IPS-NIHi7 (cell line): ENCODE measurements around the gene AHDC1.
"Not testable (repeated sequence)": the region's sequence is repeated elsewhere in the genome, so short reads cannot be mapped to it uniquely, and the experiment has no call there.

ENCODE experiments used
- DNase-seq: peaks from one replicate; pipeline ENCODE4 v3.0.0; 2012; ENCODE audit warnings: mixed read lengths; ENCODE audit errors: extremely low spot score

Gene AHDC1

DNA sequence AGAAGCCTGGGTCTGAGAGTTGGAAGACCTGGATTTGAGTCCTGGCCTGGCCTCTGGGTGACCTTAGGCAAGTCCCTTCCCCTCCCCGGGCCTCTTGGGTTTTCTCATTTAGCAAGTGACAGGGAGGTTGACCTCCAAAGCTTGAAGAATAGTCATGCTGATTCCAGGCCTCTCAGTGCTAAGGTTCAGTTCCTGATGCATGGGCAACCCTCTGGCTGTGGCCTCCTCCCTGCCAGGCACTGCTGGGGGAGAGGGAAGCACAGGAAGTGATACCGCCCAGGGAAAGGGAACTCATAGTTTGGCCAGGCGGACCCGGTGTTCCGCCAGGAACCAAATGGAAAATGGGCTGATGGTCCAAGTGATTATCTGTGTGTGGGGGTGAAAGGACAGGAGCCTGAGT lies 90.4 kb downstream of the AHDC1 start:
- no peak for DNase-seq

DNA sequence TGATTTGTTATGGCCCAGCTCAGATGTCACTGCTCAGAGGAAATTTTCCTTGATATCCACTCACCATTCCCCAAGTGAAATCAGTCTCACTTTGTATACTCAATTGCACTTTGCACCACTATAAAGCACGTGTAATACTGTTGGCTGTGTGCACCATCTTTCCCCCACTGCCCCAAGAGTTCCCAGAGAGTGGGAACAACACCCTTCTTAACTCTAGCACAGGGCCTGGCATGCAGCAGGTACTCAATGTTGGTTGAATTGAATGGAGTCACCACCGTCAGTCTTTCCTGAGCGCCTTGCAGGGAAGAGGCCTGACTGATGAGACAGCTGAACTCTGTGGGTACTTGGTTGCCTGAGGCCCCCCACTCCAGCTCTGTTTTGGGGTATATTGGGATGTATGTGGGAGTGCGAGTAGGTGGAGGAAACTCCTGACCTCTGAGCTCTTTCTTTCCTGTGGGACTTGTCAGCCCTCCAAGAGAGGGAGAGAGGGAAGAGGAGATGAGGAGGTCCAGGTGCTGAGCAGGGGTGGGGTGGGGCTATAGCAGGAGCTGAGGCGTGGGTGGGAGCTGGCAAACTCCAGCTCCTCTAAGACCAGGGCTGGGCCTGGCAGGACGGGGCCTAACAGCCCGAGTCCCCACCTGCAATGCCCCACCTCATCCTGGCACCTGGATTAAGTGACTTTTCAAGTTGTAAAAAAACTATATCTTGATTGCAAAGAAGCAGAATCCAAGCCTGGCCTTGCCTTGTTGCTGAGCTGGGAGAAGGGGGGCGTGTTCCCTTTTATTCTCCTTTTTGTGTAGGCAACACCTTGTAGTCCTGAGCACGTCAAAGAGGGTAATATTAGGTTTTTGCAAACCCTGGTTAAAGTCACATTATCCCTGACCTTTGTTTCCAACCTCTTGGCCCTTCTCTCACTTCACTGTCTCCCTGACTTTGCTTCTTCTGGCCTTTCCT lies 94.5 kb downstream of the AHDC1 start:
- no peak for DNase-seq

DNA sequence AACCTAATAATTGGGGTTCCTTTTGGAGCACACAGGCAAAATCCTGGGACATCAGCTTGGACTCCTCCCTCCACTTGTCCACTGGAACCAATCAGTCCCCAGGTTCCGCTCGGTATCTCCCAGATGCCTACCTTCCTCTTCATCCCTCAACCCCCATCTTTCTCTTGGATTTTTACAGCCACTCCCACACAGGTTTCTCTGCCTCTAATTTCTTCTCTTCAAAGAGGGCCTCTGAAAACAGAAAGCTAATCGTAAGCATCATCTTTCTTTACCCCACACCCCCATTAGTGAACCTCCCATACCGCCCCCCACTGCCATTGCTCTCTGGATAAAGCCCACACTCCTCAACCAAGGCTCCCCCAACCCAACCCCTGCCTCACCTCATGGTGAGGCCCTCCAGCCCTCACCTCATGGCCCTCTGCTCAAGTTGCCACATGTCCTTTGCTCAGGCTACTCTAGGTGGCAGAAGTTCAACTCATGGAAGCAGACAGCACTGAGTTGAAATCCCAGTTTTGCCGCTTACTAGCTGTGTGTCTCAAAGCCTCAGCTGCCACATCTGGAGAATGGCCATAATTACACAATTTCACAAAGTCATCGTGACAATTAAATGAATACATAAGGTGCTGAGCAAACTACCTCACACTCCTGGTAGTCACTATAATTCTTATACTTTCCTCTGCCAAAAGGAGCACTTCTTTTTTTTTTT lies 95.8 kb downstream of the AHDC1 start:
- DNase-seq: peak; percentile 53

DNA sequence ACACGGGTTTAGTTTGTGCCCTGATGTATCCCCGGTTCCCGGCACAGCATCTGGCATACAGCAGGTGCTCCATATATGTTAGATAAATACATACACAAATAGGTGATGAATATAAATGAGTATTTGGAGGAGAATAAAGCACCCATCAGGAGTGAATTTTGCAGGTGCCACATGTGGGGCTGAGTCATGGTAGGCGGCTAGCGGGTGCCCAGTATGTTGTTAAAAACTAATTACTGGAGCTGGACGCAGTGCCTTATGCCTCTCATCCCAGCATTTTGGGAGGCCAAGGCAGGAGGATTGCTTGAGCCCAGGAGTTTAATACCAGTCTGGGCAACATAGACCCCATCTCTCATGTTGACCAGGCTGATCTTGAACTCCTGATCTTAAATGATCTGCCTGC lies 97.2 kb downstream of the AHDC1 start:
- no peak for DNase-seq

DNA sequence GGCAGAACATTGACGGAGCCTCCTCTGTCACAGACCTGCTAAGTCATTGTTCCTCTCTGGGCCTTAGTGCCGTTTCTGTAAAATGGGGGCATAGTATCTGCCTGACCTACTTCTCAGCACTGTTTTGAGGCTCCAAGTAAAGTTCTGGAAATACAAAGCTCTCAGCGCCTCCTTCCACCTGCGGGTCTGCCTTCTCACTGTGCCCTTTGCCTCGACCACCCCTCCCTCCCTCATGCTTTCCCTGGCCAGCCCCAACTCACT lies 98.6 kb downstream of the AHDC1 start:
- no peak for DNase-seq

DNA sequence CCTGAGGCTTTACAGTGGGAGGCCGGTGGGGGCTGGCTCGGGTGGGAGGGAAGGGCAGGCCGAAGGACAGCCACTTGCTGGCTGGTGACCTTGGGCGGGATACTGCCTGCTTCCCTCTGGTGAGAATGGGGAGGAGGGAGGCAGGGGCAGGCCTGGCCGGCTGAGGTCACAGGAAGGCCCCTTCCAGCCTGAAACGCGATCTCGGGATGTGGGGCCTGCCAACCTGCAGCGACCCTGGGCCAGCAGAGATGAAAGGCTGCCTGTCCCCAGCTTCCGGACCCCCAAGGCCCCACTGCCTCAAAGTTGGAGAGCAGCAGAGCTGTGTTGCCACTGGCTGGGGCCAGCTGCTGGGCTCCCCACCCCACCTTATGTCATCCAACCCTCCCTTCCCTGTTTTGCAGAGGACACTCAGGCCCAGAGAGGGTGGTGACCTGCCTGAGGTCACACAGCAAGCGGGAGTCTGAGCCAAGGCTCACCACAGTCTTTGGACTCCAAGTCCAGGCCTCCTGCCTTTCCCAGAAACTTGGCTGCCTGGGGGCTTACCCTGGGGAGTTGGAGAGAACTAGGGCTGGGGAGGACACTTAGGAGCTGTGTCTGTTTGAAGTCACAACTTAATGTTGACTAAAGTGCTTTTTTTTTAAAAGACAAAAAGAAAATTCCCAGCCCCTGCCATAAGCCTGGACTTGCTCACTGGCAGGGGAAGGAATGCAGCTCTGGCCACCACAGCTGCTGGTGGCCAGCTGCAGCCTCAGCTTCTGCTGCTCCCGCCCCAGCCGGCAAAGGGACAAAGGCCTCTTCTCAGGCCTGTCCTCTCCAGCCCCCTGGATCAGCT lies 99.1 kb downstream of the AHDC1 start:
- peak; percentile 78 for DNase-seq

DNA sequence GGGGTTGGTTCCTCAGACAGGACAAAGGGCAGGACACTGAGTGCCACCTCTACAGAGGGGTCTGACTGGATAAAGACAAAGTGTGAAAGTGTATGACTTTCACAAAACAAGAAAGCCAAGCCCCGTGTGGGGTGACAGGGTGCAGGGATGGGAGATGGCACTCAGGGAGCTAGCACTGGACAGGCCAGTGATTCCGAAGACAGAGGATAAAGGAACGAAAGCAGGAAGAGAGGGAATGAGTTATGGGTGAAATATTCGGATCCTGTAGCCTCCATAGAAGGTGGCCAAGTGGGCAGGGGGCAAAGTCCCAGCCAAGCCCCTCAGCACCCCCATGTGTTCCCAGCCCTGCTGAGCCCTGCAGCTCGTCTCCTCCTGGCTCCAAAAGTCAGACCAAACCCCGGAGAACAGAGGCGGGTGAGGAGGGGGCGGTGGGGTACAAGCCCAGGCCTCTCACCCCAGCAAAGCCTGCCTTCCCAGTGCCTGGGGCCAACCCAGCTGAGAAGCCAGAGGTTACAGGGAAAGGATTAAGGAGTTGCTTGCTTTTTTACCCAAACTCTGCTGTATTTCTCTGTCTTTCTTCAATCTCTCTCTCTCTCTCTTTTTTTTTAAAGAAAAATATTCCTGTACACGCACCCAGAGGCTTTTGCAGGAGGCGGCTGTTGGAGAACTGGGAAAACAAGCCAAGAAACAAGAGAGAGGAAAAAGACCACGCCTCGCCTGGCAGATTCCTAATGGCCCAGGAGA lies 99.9 kb downstream of the AHDC1 start:
- DNase-seq: no peak

DNA sequence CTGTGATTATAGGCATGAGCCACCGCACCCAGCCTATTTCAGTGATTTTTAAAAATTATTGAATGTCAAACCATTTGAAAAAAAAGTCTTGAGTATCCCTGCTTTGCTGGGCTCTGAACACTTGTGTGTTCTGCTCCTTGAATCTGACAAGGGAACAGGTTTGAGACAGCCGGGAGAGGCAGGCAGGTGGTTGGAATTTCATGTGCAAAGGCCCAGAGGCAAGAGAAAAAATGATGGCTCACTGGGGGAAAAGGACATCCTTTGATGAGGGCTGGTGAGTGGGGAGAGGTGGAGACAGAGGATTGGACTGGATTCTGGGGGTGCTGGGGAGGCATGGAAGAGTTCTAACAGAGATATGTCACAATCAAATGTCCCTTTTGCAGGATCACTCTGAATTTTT lies 100.9 kb downstream of the AHDC1 start:
- DNase-seq: no peak

DNA sequence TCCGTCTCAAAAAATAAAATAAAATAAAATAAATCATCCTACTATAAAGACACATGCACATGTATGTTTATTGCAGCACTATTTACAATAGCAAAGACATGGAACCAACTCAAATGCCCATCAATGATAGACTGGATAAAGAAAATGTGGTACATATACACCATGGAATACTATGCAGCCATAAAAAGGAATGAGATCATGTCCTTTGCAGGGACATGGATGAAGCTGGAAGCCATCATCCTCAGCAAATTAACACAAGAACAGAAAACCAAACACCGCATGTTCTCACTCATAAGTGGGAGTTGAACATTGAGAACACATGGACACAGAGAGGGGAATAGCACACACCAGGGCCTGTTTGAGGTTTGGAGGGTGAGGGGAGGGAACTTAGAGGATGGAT lies 102.8 kb downstream of the AHDC1 start:
- DNase-seq: not testable (repeated sequence)

DNA sequence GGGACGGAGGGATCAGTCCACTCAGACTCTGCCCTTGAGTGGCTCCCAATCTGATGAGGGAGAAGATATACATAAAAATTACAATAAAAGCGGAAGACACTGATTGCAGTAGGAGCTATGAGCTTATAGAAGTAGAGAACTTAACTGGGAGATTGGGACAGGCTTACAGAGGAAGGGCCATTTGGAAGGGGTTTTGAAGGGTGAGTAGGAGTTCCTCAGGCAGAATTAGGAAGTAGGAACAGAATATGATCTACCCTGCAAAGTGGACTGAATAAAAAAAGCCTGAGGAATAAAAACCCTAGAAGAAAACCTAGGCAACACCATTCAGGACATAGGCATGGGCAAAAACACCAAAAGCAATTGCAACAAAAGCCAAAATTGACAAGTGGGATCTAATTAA lies 104.8 kb downstream of the AHDC1 start:
- DNase-seq: no peak

DNA sequence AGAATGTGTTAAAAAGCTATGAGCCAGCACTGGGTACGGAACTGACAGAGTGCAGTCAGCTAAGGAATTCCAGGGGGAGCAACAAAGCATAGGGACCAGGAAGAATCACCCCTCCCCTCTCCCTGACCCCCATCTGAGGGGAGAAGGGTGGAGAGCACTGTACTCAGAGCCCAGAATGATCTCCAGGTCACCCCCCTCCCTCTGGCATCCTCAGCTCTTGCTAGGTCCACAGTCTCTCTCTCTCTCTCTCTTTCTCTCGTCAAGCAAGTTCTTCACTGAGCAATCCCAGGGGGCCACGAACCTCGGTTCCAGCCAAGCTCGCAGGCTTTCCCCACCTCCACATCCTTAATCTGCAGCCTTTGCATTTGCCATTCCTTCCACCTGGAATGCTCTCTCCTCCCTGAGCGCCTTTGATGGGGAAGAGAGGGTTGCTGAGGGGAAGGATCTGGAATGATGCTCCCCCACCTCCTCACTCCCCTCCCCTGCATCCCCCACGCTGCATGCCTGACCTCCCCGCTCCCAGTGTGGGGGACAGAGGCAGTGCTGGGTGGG lies 107.3 kb downstream of the AHDC1 start:
- peak; percentile 70 for DNase-seq

DNA sequence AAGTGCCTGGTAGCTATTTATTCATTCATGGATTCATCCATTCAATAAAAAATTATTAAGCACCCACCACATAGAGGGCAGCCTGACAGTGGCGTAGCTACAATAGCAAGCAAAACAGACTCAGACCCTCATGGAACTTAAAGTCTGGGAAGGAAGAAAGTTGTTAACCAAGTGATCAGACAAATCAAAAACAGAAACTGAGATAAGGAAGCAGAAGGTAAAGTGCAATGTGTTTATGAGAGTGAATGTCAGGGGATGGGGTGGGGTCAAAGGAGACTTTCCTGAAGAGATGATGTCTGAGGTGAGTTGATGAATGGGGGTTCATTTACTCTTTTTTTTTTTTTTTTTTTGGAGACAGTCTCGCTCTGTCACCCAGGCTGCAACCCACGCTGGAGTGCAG lies 111.1 kb downstream of the AHDC1 start:
- no peak for DNase-seq

DNA sequence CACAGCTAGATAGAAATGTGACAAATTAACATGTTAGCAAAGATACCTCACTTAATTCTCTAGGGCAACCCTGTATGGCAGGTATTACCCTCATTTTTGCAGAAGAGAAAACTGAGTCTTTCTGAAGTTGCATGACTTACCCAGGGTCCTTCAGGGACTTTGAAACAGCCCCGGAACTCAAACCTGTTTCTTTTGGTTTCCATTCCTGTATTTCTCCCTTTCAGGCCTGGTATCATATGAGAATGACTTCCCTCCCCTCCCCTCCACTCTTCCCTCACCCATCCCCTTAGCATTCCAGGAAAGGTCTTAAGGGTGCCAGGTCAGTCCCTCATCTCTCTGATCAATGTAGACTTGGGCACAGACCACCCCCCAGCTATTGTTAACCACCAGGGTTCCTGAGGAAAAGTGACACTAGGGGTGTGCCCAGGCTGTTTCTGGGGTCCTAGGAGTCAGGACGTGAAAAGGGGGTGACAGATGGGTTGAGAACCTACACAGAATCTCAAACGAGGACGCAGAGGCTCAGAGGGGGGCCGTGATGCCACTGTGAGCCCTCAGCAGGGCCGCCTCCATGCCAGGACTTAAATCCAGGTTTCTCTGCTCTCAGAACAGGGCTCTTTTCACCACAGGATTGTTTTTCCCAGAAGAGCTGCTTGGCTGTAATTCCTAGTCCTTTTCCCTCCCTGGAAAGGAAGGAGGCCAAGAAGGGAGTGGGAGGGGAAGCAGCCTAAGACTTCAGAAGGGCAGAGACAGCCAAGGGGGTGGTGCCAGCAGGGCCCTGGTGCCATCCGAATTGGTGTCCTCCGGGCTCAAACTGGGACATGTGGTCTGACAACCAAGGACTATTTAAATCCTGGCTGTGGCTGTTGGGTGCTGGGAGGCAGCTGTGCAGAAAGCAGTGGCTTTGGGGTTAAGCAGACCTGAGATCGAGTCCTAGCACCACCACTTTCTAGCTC lies 111.9 kb downstream of the AHDC1 start:
- DNase-seq: no peak

DNA sequence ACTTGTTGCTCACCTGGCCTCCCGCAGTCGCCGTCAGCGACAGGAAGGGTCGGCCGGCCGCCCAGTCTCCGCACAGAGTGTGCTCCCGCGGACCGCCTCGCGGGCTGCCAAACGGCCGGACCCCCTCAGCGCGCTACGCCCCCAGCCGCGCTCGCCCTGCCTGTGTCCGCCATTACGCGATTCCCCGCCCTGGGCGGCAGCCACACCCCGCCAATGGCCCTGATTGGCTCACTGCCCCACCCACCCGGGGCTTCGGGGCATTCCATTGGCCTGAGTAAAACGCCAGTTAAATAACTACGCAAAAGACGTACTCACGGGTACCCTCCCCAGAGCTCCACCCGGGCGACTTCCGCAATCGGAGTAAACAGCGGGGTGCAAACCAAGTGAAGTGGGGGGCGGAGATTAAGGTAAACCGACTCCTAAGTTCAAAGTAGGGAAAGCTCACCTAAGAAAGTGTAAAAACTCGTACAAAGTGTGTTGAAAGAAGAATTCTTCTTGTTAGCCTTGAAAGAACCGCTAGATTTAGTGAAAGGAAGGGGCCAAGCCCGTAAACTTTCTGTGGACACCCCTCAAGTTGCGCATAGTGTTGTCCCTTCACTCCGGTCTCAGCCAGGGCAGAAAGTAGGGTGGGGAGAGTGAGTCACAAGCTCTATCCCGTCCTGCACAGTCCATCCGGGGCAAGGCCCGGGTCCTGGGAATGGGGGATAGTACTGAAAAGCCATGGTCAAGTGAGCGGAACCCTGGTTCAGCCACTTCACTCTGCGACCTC lies 113.8 kb downstream of the AHDC1 start, which contains the start of gene WASF2:
WASF2 (minus strand) TSS at position 195 of the 769 bp plus-strand sequence. CDS start 61,277 bp downstream, outside the sequence.
- peak; percentile 95 for DNase-seq

DNA sequence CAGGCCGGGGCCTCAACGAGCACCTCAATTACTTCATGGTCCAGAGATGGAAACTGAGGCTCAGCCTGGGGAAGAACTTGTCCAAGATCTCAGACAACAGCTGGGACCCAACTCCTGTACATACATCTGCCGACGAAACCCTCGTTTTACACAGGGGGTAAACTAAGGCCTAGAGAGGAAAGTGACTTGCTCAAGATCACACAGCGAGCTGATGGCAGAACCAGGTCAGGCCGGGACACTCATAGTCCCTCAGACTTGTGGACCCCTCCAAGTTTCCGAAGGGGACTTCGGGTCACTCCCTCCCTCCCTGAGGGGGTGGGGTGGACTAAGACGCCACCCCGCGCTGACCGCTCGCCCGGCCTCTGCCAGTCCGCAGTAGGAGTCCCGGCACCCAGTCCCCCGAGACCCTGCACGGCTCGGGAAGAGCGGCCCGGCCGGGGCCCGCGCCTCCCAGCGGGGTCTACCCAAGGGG lies 114.4 kb downstream of the AHDC1 start:
- DNase-seq: no peak

DNA sequence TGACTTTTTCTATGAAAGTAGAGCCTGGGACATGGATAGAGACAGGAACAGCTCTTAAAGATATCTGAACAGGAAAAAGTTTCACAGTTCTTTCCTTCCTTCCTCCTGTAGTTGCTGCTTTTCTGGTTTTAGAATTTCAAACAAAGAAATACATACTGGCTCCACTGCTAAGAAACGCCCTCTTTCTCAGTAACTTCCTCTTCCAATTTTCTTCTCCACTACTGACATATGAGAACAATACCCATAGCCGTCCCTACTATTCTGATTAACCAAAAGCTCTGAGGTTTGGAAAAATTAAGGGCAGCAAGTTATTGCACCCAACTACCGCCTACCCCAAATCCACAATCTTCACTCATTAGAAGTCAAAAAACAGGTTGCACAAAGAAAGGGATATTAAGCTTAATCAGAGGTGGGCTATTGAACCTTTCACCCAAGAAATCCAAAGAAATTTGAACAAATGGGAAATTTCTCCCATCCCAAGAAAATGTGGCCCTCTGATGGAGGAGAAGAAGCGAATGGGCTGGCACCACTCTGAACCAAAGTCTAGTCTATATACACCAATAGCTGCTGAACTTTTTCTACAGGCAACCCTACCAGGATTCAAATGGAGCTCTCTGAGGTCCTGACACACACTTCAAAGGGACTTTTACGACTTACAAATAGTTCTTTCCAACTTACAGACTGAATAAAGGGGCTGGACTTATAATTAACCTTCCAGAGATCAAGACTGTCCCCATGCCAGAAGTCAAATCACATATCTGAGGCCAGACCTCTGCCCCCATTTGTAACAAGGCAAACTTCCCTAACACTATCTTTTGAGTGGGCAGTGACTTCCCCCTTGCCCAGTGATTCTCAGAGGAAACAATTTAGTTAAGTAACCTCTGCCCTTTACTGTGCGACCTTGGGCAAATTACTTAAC lies 115.7 kb downstream of the AHDC1 start:
- DNase-seq: no peak

DNA sequence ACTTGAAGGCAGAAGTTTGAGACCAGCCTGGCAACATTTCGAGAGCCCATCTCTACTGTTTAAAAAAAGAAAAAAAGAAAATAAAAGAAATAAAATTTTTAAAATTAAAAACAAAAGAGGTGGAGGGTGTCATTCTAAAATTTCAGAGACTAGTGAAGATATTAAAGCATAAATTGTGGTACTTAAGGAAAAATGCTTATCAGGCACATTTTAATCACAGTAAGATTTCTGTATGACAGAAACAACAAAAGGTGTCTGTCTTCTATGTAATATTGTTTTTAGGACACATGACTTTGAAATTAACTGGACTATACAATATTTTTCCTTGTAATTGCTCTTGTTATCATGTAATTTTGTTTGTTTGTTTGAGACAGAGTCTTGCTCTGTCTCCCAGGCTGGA lies 118.6 kb downstream of the AHDC1 start:
- DNase-seq: no peak
